Left ventricle myocardium superior (tissue), 1 donor: ENCODE data around the gene TSPAN9. TPM values are rescaled to one million over a fixed set of nuclear protein-coding genes. Genes with fewer than 3 reads are reported as not detected.

Experiments
- ATAC-seq: fragments of 200-7000 bp; cut with Tn5 transposase; one replicate; pipeline ENCODE4 v1.9.1; 2020; ENCODE audit warnings: mild to moderate bottlenecking, moderate library complexity
- DNase-seq: peaks from one replicate; pipeline ENCODE4 v3.0.0-alpha.2; 2020
- intact Hi-C: fragments of 100-400 bp; cut with micrococcal nuclease; formaldehyde crosslinking; loops from one replicate; pipeline ENCODE4 v1.11.0; 2022
- total RNA-seq: library from RNA; stranded (reverse); fragmentation: NEBNext Ultra II Directional; extraction: Animal tissue kit (Norgen Biotek cat#: 25700); gene quantifications from one replicate; pipeline ENCODE4 v1.2.1, GENCODE V29; 2021
- donor health status: DM: no; HTN: yes; CAD: no; lungs with severe emphysema.

Gene TSPAN9
- total RNA-seq, 1 donor from 2014 or later = 159 TPM

DNA sequence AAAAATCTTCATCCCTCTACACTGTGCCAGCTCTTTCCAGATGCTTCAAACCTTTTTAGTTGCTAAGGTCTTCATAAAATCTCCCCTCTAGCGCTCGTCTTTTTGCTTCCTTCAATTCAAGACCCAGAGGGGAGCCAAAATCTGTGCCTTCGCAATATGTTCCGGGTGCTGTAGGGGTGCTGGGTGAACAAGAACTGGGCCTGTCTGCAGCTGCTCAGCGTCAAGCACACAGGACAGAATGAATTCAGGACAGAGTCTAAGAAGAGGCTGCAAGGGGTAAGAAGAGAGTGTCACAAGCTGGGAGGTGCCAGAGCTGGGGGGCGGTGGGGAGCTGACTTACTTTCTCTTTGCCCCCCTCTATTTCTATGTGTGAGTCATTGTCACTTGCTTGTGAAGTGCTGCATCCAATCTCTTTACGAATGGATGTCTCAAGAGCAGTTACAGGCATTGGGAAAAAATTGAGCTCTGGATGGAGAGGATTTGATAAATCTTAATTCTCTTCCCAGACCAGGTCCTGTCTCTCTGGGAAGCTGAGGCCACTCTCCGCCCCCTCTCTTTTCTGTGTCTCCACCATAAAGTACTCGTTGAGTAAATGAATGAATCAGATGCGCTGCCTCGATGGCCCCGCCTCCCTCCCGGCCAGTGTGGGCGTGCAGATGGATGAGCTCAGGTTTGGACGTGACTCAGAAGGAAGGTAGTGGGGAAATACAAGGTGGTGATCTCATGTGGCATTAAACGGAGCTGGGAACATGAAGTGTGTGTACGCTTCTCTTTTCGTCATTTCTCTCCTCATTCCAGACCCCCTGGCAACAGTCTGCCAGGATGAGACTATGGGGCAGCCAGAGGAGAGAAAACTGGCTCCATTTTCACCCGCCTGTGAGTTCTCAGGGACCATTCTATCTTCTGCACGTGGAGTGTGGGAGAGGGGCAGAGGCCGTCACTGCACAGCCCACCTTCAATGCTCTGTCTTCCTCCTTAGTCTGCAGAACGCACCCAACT, 91.3 kb downstream of the TSPAN9 start:
- intact Hi-C loops = no loop called here
- peak; percentile 13 for ATAC-seq
- no peak for DNase-seq

GRCh38 chr12:3170423-3171194, 93.4 kb downstream of the TSPAN9 start:
- no peak for ATAC-seq
- intact Hi-C loops = no loop called here
- no peak for DNase-seq

GRCh38 chr12:3171195-3171591, 94.0 kb downstream of the TSPAN9 start:
- ATAC-seq (no peak), DNase-seq (no peak)
- intact Hi-C loops = no loop called here

GRCh38 chr12:3172124-3173007, 95.2 kb downstream of the TSPAN9 start:
- ATAC-seq (peak; percentile 37), DNase-seq (peak; percentile 50)
- intact Hi-C loops = no loop called here

DNA sequence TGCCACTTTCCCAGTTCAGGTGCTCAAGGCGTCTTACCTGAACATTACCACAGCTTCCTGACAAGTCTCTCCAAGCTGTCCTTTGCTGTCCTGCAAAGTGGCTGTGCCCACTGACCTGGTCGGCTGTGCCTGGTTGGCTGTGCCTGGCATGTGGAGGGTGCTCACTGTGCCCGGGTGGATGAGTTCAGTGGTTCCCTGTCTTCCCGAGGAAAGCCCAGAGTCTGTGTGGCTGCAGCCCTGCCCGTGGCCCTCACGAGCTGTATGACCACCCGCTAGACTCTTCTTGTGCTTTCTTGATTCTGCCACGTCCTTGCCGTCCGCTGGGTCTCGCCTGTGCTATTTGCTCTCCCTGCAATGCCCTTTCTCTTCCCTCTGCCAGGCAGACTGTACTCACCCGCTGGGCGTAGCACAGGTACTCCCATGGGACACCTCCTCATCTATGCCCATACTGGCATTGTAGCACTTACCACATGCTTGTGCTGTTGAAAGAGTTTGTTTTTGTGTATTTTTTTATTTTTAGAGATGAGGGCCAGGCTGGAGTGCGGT, 95.9 kb downstream of the TSPAN9 start:
- intact Hi-C loops = no loop called here
- ATAC-seq = no peak
- DNase-seq = no peak

DNA sequence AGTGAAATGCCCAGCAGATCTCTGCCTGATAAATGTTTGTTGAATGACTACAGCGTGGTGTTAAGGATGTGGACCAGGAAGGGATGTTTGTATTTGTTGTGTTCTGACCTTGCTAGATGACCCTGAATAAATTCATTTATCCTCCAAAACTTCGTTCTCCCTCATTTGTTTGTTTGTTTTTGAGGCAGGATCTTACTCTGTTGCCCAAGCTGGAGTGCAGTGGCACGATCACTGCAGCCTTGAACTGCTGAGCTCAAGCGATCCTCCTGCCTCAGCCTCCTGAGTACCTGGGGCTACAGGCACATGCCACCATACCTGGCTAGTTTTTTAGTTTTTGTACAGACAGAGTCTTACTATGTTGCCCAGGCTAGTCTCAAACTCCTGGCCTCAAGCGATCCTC, 96.7 kb downstream of the TSPAN9 start:
- intact Hi-C loops = no loop called here
- ATAC-seq = no peak
- no peak for DNase-seq

DNA sequence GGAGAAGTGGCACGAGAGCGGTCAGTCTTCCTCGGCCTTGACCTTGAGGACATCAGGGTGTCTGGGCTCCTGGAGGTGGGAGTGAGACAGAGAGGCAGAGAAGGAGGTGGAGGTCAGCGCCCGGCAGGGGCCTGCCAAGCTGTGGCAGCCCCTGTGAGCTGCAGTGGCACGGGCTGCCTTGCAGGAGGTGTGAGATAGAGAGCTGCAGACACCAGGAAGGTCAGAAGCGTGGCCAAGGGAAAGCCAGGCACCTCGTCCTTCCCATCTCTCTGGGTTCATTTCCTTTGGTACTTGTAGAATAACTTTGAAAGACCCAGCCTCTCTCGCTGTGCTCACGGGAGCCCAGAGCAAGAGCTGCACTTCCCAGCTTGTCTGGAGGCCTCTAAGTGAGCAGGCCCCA, 98.1 kb downstream of the TSPAN9 start:
- intact Hi-C loops = no loop called here
- peak; percentile 55 for ATAC-seq
- no peak for DNase-seq

DNA sequence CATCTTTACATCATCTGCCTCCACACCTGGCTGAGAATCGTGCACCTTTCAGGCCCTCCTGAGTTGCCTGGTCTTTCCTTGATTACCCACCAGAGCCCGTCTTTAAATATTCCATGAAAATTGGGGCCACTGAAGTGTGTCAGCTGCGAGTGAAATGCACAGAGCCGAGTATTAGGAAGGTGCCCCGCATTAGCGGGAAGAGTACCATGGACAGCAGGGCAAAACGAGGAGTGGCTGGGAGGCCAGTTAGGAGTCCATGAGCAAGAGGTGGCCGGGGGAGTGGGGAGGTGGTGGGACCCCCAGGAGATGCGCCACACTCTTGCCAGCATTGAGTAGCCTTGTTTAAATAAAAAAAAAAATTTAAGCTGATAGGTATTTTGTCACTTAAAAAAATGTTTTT, 99.6 kb downstream of the TSPAN9 start:
- DNase-seq (no peak), ATAC-seq (no peak)
- intact Hi-C loops = no loop called here

GRCh38 chr12:3177778-3178425, 100.7 kb downstream of the TSPAN9 start:
- intact Hi-C loops = no loop called here
- no peak for ATAC-seq
- no peak for DNase-seq

- DNase-seq (no peak), ATAC-seq (no peak)
- intact Hi-C loops = no loop called here
These were observed 101.6 kb downstream of the TSPAN9 start for GRCh38 chr12:3178671-3179313.

DNA sequence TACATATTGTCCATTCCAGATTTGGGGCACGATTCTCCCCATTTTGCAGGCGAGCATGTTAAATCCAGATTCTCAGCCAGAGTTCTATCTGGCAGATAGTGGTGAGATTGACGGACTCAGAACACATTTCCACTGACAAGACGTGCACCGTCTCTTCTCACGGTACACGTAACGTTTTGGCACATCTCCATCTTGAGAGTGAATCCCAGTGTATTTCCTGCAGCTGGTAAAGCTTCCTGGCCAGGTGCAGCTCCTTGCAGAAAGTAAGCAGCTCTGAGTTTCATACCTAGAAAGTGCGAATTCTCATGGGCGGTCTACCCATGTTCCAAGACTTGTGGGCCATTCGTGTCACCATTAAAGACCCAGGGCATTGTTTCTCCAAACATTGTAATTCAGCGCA, 102.6 kb downstream of the TSPAN9 start:
- DNase-seq = no peak
- intact Hi-C loops = no loop called here
- ATAC-seq = no peak

- ATAC-seq (no peak), DNase-seq (no peak)
- intact Hi-C loops = no loop called here
These were observed 105.2 kb downstream of the TSPAN9 start for GRCh38 chr12:3182426-3182825.

- ATAC-seq = no peak
- intact Hi-C loops = no loop called here
- no peak for DNase-seq
These were observed 107.3 kb downstream of the TSPAN9 start for GRCh38 chr12:3184485-3184884.

GRCh38 chr12:3185260-3185870, 108.2 kb downstream of the TSPAN9 start:
- ATAC-seq (peak; percentile 91), DNase-seq (peak; percentile 85)
- intact Hi-C loops = no loop called here

DNA sequence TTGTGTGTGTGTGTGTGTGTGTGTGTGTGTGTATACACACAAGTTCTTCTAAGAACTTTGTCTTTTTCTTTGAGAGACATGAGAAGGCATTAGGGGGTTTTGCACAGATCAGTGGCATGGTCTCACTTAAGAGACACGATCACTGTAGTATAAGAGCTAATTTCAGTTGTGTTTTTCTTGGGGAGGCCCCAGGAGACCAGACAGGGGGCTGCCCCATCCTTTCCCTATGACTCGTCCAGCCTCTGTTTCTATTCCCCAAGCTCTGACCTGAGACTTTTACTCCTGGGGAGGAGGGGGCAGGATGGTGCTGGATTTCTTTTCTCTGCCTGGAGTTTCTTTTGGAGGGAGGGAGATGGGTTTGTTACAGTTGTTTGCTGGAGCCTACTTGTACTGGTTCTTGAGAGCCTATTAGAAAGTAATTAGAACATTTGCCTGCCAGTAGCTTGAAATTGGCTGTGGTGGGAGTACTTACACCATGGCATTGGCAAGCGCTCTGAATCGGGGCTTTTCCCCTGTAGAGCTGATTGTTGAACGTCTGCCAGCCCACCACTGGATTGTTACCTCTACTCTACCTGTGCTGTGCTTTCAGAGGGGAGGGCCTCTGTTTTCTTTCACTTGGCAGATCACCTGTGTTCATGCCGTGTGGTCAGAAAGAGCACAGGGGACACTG, 109.5 kb downstream of the TSPAN9 start:
- DNase-seq (no peak), ATAC-seq (no peak)
- intact Hi-C loops = no loop called here

DNA sequence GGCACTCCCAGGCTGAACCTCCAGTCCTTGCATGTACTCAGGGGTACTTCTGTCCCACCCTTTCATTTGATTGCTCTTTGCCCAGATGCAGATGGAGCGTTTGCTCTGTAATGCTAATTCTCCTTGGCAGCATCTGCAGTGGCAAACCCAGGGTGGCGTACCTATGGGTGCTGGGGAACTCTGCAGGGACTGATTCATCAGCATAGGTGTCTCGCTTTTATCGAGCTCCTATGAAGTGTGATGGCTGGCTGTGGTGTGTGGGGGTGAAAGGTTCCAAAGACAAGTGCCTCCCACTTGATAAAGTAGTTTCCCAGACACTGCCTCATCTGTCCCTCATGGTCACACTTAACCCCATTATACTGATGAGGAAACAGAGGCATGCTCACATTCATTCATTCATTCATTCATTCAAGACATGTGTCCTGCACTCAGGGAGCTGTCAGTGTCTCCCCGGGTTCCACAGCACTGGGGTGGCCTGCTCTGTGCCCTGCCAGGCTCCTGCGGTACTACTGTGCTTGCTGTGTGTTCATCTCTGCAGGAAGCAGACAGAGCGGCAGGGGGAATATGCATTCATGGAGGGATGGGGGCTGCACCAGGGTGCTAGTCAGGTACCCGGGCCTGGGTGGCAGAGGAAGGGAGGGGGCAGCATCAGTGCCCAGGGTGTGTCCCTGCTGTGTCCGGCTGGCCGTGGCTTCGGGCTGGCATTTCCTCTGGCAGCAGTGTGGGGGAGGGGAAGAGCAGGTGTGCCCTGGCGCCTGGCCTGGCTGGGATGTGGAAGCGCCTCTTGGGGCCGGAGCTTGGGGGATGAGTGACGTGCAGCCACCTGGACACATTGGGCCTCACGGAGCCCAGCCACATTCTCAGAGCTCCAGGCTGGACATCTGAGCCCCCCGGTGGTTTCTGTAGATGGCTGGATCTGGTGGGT, 110.9 kb downstream of the TSPAN9 start:
- intact Hi-C loops = no loop called here
- ATAC-seq (no peak), DNase-seq (no peak)
